ENCODE results near the gene ATF6.
A peak's percentile ranks its signal among the peaks of the same experiment; 100 is the strongest.

ATF6 gene

GRCh38 chr1:161766102-161766981 lies at the start of gene ATF6:
ATF6 (plus strand) TSS chr1:161766320; CDS start chr1:161766361, 41 bp downstream.
- peak; percentile 68 for DNase-seq (ENCODE audit: low read depth, low spot score)
- CTCF ChIA-PET, result interaction anchor here (1.1 to 1.9 kb wide), 5 partner anchors 10 to 275 kb away, joined by 3 to 14 read pairs (median 3); no protein-coding TSS in a partner anchor
- no peak for TF ChIP-seq CTCF (IDR thresholded peaks at IDR 0.05; ENCODE audit: insufficient read depth, low read length, missing control alignments)
- POLR2A ChIA-PET, result interaction anchor here (1.0 kb wide), 1 partner anchor 16 kb away, joined by 4 read pairs; the partner anchor contains the start of gene DUSP12
- H3K4me3 ChIP-seq (ENCODE audit: low read depth, low read length), result peak within 1 kb of the TSS; percentile 99

- POLR2A ChIA-PET, result no interaction called here
- DNase-seq (ENCODE audit: low read depth, low spot score), result no peak
- CTCF ChIA-PET, result interaction anchor here (0.6 kb wide), 1 partner anchor 74 kb away, joined by 3 read pairs; no protein-coding TSS in a partner anchor
- H3K4me3 ChIP-seq (ENCODE audit: low read depth, low read length), result no peak overlapping the region
- no peak for TF ChIP-seq CTCF (IDR thresholded peaks at IDR 0.05; ENCODE audit: insufficient read depth, low read length, missing control alignments)
Measured at GRCh38 chr1:161718559-161719324, 47.4 kb upstream of the ATF6 start.

GRCh38 chr1:161719325-161719611 lies 46.9 kb upstream of the ATF6 start:
- no peak overlapping the region for H3K4me3 ChIP-seq (ENCODE audit: low read depth, low read length)
- ChIA-PET CTCF (no interaction called here), POLR2A (no interaction called here)
- no peak for DNase-seq (ENCODE audit: low read depth, low spot score)
- TF ChIP-seq CTCF (IDR thresholded peaks at IDR 0.05; ENCODE audit: insufficient read depth, low read length, missing control alignments), result no peak

GRCh38 chr1:161720422-161720821 lies 45.7 kb upstream of the ATF6 start:
- CTCF ChIA-PET, result no interaction called here
- POLR2A ChIA-PET, result no interaction called here
- no peak for DNase-seq (ENCODE audit: low read depth, low spot score)
- TF ChIP-seq CTCF (IDR thresholded peaks at IDR 0.05; ENCODE audit: insufficient read depth, low read length, missing control alignments), result no peak
- no peak overlapping the region for H3K4me3 ChIP-seq (ENCODE audit: low read depth, low read length)

GRCh38 chr1:161720956-161721737 lies 45.0 kb upstream of the ATF6 start, which contains the start of gene FCRLB:
FCRLB (plus strand) TSS chr1:161721544; CDS start chr1:161722673, 1,129 bp downstream.
- no peak for TF ChIP-seq CTCF (IDR thresholded peaks at IDR 0.05; ENCODE audit: insufficient read depth, low read length, missing control alignments)
- no peak within 1 kb of the TSS for H3K4me3 ChIP-seq (ENCODE audit: low read depth, low read length)
- CTCF ChIA-PET, result interaction anchor here (1.4 kb wide), 2 partner anchors 18 to 234 kb away, joined by 3 to 4 read pairs; no protein-coding TSS in a partner anchor
- DNase-seq (ENCODE audit: low read depth, low spot score), result no peak
- POLR2A ChIA-PET, result no interaction called here

Data from AG04449 (cell line).